PFSK-1 (cell line): ENCODE data around the gene APCDD1.

Source experiments
- FOXP2 ChIP-seq: optimal IDR thresholded peaks from 2 replicates; pipeline ENCODE3; 2011; ENCODE audit warnings: borderline replicate concordance, control low read depth, inconsistent platforms; ENCODE audit not compliant: insufficient read depth; ENCODE audit errors: extremely low read length, extremely low read depth
- POLR2AphosphoS5 ChIP-seq: IDR thresholded peaks from 2 replicates; pipeline ENCODE4 v1.6.1; 2012; ENCODE audit warnings: low read depth, mild to moderate bottlenecking, control low read depth, low read length, moderate library complexity
- REST ChIP-seq, 2 experiments: IDR thresholded peaks; 2 replicates each; pipeline versions ENCODE4 v1.6.1 to v1.8.0; 2011 to 2012; ENCODE audit warnings: low read depth in 2 of 2, low read length in 2 of 2, control low read depth in 1 of 2, inconsistent platforms in 1 of 2, mild to moderate bottlenecking in 1 of 2, moderate library complexity in 1 of 2; ENCODE audit not compliant: insufficient read depth in 1 of 2
- SIN3A ChIP-seq: IDR thresholded peaks from 2 replicates; pipeline ENCODE4 v1.6.1; 2012; ENCODE audit warnings: mild to moderate bottlenecking, low read length, moderate library complexity, borderline replicate concordance; ENCODE audit not compliant: insufficient read depth
- TAF1 ChIP-seq: IDR thresholded peaks from 2 replicates; pipeline ENCODE4 v1.6.1; 2012; ENCODE audit warnings: low read length, control low read depth, borderline replicate concordance; ENCODE audit not compliant: insufficient read depth

APCDD1 gene

GRCh38 chr18:10519999-10520935 lies 65.8 kb downstream of the APCDD1 start:
- TF ChIP-seq TAF1 = no peak
- no peak for TF ChIP-seq POLR2AphosphoS5
- no peak for TF ChIP-seq SIN3A
- TF ChIP-seq FOXP2 = no peak
- TF ChIP-seq REST (IDR thresholded peaks at IDR 0.05; ENCODE audit: insufficient read depth in 1 of 2, low read depth in 2 of 2, low read length in 2 of 2) = no peak

- TF ChIP-seq FOXP2 = no peak
- no peak for TF ChIP-seq POLR2AphosphoS5
- no peak for TF ChIP-seq SIN3A
- no peak for TF ChIP-seq REST (IDR thresholded peaks at IDR 0.05; ENCODE audit: insufficient read depth in 1 of 2, low read depth in 2 of 2, low read length in 2 of 2)
- no peak for TF ChIP-seq TAF1
Measured at GRCh38 chr18:10521566-10521965, 67.1 kb downstream of the APCDD1 start.

DNA sequence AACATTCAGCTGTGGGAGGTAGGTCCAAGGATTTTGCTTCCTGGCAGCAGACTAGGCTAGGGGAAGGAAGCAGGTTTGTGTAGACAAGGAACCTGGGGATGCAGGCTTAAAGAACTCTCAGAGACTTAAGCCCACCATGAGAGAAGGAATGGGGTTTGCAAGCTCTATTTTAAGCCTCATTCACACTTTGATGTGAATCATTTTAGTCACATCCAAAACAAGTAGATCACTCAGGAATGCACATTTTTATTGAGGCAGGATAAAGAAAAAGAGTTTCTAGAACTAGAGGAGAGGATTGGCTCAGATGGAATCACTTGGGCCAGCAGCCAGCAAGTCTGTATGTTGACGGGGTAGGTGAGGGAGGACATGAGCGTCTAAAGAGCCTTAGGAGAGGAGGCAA lies 68.1 kb downstream of the APCDD1 start:
- no peak for TF ChIP-seq REST (IDR thresholded peaks at IDR 0.05; ENCODE audit: insufficient read depth in 1 of 2, low read depth in 2 of 2, low read length in 2 of 2)
- TF ChIP-seq POLR2AphosphoS5 = no peak
- no peak for TF ChIP-seq TAF1
- no peak for TF ChIP-seq SIN3A
- TF ChIP-seq FOXP2 = no peak

DNA sequence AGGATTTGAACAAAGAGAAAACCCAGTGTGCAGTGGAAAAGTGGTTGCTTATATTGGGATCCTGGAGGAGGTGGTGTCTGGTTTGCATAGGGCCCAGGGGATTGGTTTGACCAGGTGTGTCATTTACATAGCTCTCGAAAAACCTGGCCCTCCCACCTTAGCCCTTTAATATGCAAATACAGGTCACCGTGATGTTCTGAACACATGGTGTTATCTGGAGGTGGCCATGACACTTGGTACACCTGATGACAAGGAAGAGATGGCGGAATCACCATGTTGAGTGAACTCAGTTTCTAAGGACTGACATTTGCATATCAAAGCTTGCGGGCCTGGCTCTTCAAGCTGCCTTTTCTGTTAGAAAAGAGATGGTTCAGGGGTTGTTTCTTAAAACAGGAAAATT lies 69.1 kb downstream of the APCDD1 start:
- TF ChIP-seq TAF1 = no peak
- TF ChIP-seq REST (IDR thresholded peaks at IDR 0.05; ENCODE audit: insufficient read depth in 1 of 2, low read depth in 2 of 2, low read length in 2 of 2) = no peak
- no peak for TF ChIP-seq SIN3A
- TF ChIP-seq POLR2AphosphoS5 = no peak
- no peak for TF ChIP-seq FOXP2
